Parathyroid adenoma (tissue), 2 donors: ENCODE results near the gene IMPG1.

Source experiments
- H2AFZ ChIP-seq: fragments of 300-600 bp; sonication (generic); one replicate; pipeline ENCODE4 v1.7.0; 2017; ENCODE audit warnings: antibody characterized with exemption, mild to moderate bottlenecking
- H3K27ac ChIP-seq: fragments of 300-600 bp; sonication (generic); one replicate; pipeline ENCODE4 v1.7.0; 2017
- H3K27me3 ChIP-seq: fragments of 300-600 bp; sonication (generic); one replicate; pipeline ENCODE4 v1.7.0; 2017; ENCODE audit warnings: low read length; ENCODE audit not compliant: control insufficient read depth, insufficient read depth
- H3K36me3 ChIP-seq: fragments of 300-600 bp; sonication (generic); one replicate; pipeline ENCODE4 v1.7.0; 2017; ENCODE audit warnings: low read length; ENCODE audit not compliant: control insufficient read depth, insufficient read depth
- H3K4me1 ChIP-seq: fragments of 300-600 bp; sonication (generic); one replicate; pipeline ENCODE4 v1.7.0; 2017; ENCODE audit warnings: control low read depth
- H3K4me2 ChIP-seq: fragments of 300-600 bp; sonication (generic); one replicate; pipeline ENCODE4 v1.7.0; 2017; ENCODE audit warnings: low read length
- H3K4me3 ChIP-seq: fragments of 300-600 bp; sonication (generic); one replicate; pipeline ENCODE4 v1.7.0; 2017; ENCODE audit warnings: low read depth, low read length
- H3K79me2 ChIP-seq: fragments of 300-600 bp; sonication (generic); one replicate; pipeline ENCODE4 v1.7.0; 2017; ENCODE audit warnings: control low read depth
- H3K9ac ChIP-seq: fragments of 300-600 bp; sonication (generic); one replicate; pipeline ENCODE4 v1.7.0; 2017; ENCODE audit warnings: mild to moderate bottlenecking
- H3K9me3 ChIP-seq: fragments of 300-600 bp; sonication (generic); one replicate; pipeline ENCODE4 v1.7.0; 2017; ENCODE audit warnings: low read length; ENCODE audit not compliant: control insufficient read depth
- CTCF ChIP-seq: fragments of 300-600 bp; sonication (generic); IDR thresholded peaks from one replicate; pipeline ENCODE4 v1.7.0; 2017; ENCODE audit warnings: antibody characterized with exemption, mild to moderate bottlenecking
- donor health status: primary hyperparathyroidism.

IMPG1 gene

DNA sequence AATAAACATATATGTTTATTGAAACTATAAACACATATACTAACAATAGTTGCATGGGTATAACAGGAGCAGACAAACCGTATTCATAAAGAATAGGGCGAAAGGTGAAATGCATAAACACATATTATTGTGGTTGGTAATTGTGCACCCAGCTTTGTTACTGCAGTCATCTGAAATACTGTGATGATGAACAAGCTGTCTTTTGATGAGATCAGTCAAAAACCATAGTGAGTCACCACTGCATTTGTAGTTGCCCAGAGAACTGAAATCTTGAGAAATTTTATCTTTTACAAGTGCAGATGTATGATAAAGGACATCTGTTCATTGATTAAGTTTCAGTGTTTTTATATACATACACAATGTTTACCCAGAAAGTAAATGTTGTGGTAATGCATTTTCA lies 189.7 kb downstream of the IMPG1 start:
- H3K4me1 ChIP-seq: no peaks in the 10 kb centered on the region
- H3K27ac ChIP-seq: no peak overlapping the region
- H3K27me3 ChIP-seq: no peaks in the 10 kb centered on the region
- no peaks in the 10 kb centered on the region for H3K36me3 ChIP-seq
- no peak overlapping the region for H3K4me2 ChIP-seq
- no peak for TF ChIP-seq CTCF
- H2AFZ ChIP-seq: no peak overlapping the region
- no peaks in the 10 kb centered on the region for H3K9me3 ChIP-seq
- no peak overlapping the region for H3K4me3 ChIP-seq
- H3K9ac ChIP-seq: no peak overlapping the region
- H3K79me2 ChIP-seq: no peaks in the 10 kb centered on the region

- no peak for TF ChIP-seq CTCF
- Histone ChIP-seq H3K36me3 (no peaks in the 10 kb centered on the region), H3K9me3 (no peaks in the 10 kb centered on the region), H2AFZ (no peak overlapping the region), H3K4me1 (no peaks in the 10 kb centered on the region), H3K4me2 (no peak overlapping the region), H3K79me2 (no peaks in the 10 kb centered on the region), H3K9ac (no peak overlapping the region), H3K27ac (no peak overlapping the region), H3K27me3 (no peaks in the 10 kb centered on the region), H3K4me3 (no peak overlapping the region)
These were observed 192.2 kb downstream of the IMPG1 start for GRCh38 chr6:75880305-75880704.

DNA sequence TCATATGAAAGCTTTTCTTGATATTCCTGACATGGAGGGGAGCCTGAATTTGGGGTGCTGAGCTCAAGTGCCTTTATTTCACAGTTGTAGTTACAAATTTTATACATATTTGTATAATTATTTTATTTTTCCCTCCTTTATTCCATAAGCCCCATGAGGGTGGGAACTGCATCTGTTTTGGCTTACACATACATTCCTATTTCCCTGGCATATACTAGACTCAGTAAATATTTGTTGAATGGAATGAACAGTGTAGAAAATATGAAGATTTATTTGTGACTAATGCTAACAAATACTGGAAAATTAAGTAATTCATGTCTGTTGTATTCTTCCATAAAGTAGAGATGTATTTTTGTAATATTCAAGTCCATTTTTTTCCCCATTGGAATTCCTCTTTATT lies 196.3 kb downstream of the IMPG1 start:
- no peak overlapping the region for H3K9ac ChIP-seq
- H3K27me3 ChIP-seq: no peaks in the 10 kb centered on the region
- no peaks in the 10 kb centered on the region for H3K36me3 ChIP-seq
- H3K9me3 ChIP-seq: no peaks in the 10 kb centered on the region
- H3K4me3 ChIP-seq: no peak overlapping the region
- H3K4me1 ChIP-seq: no peaks in the 10 kb centered on the region
- TF ChIP-seq CTCF: no peak
- no peaks in the 10 kb centered on the region for H3K79me2 ChIP-seq
- no peak overlapping the region for H3K27ac ChIP-seq
- no peak overlapping the region for H3K4me2 ChIP-seq
- H2AFZ ChIP-seq: no peak overlapping the region

DNA sequence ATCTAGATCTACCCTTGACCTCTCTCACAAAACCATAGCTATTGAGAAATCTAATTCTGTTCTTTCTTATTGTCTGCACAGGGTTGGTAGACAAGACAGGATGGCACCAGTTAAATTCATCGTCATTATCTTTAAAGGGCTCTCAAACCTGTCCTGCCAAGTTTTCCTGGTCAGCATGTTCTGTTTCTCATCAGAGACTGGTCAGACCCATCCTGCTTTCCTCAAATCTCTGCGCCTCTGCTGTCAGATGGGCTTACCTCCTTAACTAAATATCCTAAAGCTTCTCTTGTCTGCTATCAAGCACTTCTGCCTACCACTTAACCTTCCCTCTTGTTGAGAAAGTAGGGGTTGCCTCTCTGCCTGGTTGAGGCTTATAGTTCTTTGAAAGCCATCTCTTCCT lies 198.2 kb downstream of the IMPG1 start:
- Histone ChIP-seq H3K36me3 (no peaks in the 10 kb centered on the region), H3K27me3 (no peaks in the 10 kb centered on the region), H3K9me3 (no peaks in the 10 kb centered on the region), H3K4me3 (no peak overlapping the region), H2AFZ (no peak overlapping the region), H3K4me2 (no peak overlapping the region), H3K4me1 (no peaks in the 10 kb centered on the region), H3K9ac (no peak overlapping the region), H3K79me2 (no peaks in the 10 kb centered on the region), H3K27ac (no peak overlapping the region)
- no peak for TF ChIP-seq CTCF
